SK-N-DZ (cell line): Measurements from ENCODE around the gene GRSF1.
"Not testable (repeated sequence)": the region's sequence is repeated elsewhere in the genome, so short reads cannot be mapped to it uniquely, and the experiment has no call there.

ENCODE experiments used
- DNase-seq: peaks from one replicate; pipeline ENCODE4 v3.0.0-alpha.2; 2015; ENCODE audit warnings: low spot score

Gene GRSF1

GRCh38 chr4:70833675-70834074, 6.0 kb downstream of the GRSF1 start:
- DNase-seq: no peak

GRCh38 chr4:70831293-70831692, 8.4 kb downstream of the GRSF1 start:
- no peak for DNase-seq

DNA sequence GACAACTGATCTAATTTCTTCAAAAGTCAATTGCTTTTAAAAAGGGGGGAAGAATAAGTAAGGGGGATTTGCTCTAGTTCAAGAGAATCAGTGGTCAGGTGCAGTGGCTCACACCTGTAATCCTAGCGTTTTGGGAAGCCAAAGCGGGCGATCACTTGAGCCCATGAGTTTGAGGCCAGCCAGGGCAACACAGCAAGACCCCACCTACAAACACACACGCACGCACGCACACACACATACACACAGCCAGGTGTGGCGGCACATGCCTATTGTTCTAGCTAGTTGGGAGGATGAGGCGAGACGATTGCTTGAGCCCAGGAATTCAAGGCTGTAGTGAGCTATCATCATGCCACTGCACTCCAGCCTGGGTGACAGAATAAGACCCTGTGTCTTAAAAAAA, 9.6 kb downstream of the GRSF1 start:
- DNase-seq: no peak

- DNase-seq: no peak
These were observed 10.2 kb downstream of the GRSF1 start for GRCh38 chr4:70829492-70829891.

DNA sequence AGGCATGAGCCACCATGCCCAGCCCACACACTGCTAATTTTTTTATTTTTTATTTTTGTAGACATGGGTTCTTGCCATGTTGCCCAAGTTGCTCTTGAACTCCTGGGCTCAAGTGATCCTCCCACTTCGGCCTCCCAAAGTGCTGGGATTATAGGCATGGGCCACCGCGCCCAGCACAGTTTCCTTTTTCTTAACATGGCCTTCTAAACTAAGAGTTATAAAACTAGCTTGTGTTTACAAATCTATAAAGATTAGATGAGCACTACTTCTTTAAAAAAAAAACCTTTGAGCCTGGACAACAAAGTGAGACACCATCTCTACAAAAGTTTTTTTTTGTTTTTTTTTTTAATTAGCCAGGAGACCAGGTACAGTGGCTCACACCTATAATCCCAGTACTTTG, 10.7 kb downstream of the GRSF1 start:
- DNase-seq: no peak

DNA sequence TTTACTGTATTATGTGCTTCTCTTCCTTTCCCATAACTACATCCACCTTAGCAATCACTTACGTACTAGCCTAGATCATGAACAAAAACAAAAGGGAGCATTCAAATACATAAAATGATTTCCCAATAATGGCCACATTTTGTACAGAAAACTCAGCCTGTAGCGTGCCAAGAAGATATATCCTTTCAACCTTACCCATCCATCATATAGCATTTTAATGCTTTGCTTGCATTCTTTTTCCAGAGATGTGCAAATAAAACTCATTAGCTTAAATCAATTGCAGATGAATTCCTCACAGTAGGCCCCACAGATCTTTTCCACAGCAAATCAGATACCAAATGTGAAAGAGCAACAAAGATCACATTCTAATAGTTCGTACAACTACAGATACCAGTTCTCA, 20.8 kb downstream of the GRSF1 start:
- no peak for DNase-seq

GRCh38 chr4:70818173-70818855, 21.4 kb downstream of the GRSF1 start:
- DNase-seq: no peak

GRCh38 chr4:70816894-70817293, 22.8 kb downstream of the GRSF1 start:
- DNase-seq: no peak

- no peak for DNase-seq
These were observed 24.3 kb downstream of the GRSF1 start for GRCh38 chr4:70815370-70815769.

GRCh38 chr4:70808151-70808550, 31.5 kb downstream of the GRSF1 start:
- no peak for DNase-seq

DNA sequence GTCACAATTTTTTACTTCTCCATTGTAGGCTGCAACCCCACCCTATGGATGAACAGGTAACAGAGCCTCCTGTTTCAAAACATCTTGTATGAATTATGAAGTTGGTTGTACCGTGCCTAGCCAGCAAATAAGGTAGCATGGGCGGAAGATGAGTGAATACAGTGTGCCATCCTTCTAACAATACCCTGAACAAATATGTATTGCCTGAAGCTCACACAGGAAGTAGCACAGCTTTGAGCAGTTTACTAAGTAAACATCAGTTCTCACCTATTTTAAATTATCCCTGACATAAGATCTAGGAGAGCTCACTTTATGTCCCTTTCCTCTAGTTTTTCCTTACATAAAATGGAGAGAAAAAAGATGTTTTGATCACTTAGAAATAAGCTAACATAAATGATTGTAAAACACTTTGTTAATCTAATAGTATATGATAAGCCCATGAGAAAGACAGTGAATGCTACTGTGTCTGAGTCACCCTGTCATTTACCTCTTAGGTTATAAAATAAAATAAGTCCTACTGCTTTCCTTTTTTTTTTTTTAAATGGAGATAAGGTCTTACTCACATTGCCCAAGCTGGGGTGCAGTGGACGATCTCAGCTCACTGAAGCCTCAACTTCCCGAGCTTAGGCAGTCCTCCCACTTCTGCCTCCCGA, 36.6 kb downstream of the GRSF1 start:
- no peak for DNase-seq

GRCh38 chr4:70801265-70801809, 38.4 kb downstream of the GRSF1 start:
- no peak for DNase-seq

DNA sequence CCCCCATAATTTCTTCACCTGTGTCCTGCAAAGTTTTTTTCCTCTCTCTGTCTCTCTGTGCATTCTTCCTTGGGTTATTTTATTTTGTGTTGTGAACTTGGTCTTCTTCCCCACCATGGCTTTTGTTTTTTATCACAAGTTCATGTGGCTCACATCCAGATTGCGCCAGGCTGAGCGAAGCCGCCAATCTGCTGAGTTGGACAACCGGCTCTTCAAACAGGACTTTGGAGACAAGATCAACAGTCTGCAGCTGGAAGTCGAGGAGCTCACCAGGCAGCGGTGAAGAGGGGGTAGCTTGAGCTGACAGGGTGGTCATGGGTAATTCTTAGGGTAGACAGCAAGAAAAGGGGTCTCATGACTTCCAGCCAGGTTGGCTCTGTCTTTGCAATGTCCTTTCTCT, 46.1 kb downstream of the GRSF1 start:
- no peak for DNase-seq

DNA sequence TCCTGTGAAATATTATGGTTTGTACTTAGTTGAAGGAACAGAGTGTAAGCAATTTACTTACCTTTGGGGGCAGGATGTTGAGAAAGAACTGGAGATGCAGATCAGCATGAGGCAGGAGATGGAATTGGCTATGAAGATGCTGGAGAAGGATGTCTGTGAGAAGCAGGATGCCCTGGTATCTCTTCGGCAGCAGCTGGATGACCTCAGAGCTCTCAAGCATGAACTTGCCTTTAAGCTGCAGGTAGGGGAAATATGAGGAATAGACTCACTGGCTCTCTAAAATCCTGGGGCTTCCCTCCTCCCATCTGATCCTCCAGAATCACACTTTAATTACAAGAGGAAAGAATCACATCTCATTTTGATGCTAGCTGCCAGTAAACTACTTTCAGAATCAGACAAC, 51.0 kb downstream of the GRSF1 start:
- no peak for DNase-seq

DNA sequence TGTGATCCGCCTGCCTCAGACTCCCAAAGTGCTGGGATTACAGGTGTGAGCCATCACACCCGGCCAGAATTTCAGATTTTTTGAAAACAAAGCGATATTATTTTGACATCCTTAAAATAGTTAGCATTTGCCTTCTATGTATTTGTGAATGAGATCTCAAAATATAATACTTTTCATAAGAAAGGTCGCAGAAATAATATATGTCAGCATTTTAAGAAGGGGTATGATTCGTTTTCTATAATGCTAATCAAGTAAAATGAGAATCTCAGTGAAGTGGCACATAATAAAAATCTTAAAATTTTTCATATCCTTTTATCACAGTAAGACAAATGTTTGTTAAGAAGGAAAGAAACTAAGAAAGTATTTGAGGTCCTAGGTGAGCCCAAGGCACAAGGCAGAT, 52.2 kb downstream of the GRSF1 start:
- DNase-seq: no peak

DNA sequence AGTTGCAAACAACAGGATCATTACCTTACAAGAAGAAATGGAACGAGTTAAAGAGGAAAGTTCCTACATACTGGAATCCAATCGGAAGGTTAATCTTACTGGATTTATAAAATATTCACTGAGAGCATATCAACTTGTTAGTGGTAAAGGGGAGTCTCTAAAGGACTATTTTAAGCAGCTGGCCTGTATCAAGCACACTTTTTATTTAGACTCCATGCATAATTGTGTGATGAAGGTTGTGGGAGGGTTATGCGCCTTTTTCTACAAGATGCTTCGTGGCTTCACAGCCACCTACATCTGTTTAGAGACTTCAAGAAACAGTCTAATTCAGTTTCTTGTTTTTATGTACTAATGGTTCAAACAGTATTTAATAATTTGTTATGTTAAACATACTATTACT, 56.6 kb downstream of the GRSF1 start:
- DNase-seq: no peak

GRCh38 chr4:70778888-70779422, 60.7 kb downstream of the GRSF1 start:
- no peak for DNase-seq

GRCh38 chr4:70772929-70773555, 66.6 kb downstream of the GRSF1 start:
- no peak for DNase-seq

DNA sequence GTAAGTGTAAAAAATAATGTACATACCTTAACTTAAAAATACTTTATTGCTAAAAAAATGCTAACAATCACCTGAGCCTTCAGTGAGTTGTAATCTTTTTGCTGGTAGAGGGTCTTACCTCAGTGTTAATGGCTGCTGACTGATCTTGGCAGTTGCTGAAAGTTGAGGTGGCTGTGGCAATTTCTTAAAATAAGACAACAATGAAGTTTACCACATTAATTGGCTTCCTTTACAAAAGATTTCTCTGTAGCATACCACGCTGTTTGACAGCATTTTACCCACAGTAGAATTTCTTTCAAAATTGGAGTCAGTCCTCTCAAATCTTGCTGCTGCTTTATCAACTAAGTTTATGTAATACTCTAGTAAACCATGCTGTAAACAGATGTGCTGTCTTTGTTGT, 70.3 kb downstream of the GRSF1 start:
- DNase-seq: not testable (repeated sequence)

DNA sequence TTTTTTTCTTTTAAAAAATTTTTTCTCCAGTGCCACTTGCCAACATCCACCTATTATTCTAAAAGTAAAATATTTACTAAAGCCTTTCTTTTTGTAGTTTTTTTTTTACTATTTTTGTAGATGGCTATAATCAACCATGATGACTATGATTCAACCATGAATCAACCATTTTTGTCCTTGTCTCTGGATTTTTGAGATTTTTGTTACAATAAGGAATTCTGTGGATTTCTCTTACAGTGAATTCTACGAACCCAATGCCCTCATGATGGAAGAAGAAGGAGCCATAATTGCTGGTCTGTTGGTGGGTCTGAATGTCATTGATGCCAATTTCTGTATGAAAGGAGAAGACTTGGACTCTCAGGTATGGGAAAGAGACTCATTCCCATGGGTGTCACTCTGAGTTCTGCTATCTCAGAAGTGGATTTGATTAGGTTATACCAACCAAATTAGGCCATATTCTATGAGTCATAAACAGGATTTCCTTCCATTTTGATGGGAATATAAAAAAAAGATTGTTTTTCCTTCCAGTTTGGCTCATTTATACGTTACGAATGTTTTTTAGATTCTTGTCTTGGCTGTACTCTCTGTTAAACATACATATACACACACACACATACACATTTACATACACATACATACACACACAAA, 71.3 kb downstream of the GRSF1 start:
- DNase-seq: no peak
